ENCODE results near the gene UGT1A4. TPM values are rescaled to one million over a fixed set of nuclear protein-coding genes. Genes with fewer than 3 reads are reported as not detected.

UGT1A4 gene
- total RNA-seq (2022) (6.1 TPM in 2 replicates), Bru-seq, nascent RNA (percentile 95 among the genes with signal in this experiment), BruChase-seq, experiment 1, labeled RNA remaining after a 6-hour chase (percentile 92 among the genes with signal in this experiment), BruChase-seq, experiment 2, labeled RNA remaining after a 2-hour chase (percentile 87 among the genes with signal in this experiment)
- long read RNA-seq: 0 reads

GRCh38 chr2:233718552-233718951 is at the start of gene UGT1A4:
UGT1A4 (plus strand) TSS chr2:233718736; CDS start chr2:233718821, 85 bp downstream.
- H3K4me3 Mint-ChIP-seq (ENCODE audit: low read depth, unreplicated experiment): no peak within 1 kb of the TSS
- no peak for TF ChIP-seq CTCF (IDR thresholded peaks at IDR 0.05; ENCODE audit: unreplicated experiment)
- no peaks in the 10 kb centered on the region for H3K9me3 Mint-ChIP-seq (ENCODE audit: low read depth, unreplicated experiment)
- DNase-seq: no peak
- CTCF ChIA-PET: no interaction called here
- intact Hi-C loops (cut with micrococcal nuclease; ENCODE audit: unreplicated experiment): no loop called here
- H3K36me3 Mint-ChIP-seq (ENCODE audit: insufficient read depth, unreplicated experiment): peaks cover 39% of the 10 kb centered on the region
- peak within 1 kb of the TSS; percentile 15 for H3K27ac Mint-ChIP-seq (ENCODE audit: unreplicated experiment)
- H3K27me3 Mint-ChIP-seq (ENCODE audit: unreplicated experiment): no peaks in the 10 kb centered on the region
- no TSS peak for BruUV-seq (replicated peaks)
- peaks cover 16% of the 10 kb centered on the region for H3K4me1 Mint-ChIP-seq (ENCODE audit: low read depth, unreplicated experiment)

GRCh38 chr2:233671290-233672161 is 47.0 kb upstream of the UGT1A4 start, which contains the start of gene UGT1A9:
UGT1A9 (plus strand) TSS chr2:233671898; CDS start chr2:233671935, 37 bp downstream.
- intact Hi-C loops (cut with micrococcal nuclease; ENCODE audit: unreplicated experiment): no loop called here
- peaks cover 23% of the 10 kb centered on the region for H3K4me1 Mint-ChIP-seq (ENCODE audit: low read depth, unreplicated experiment)
- no peaks in the 10 kb centered on the region for H3K36me3 Mint-ChIP-seq (ENCODE audit: insufficient read depth, unreplicated experiment)
- H3K4me3 Mint-ChIP-seq (ENCODE audit: low read depth, unreplicated experiment): no peak within 1 kb of the TSS
- H3K27me3 Mint-ChIP-seq (ENCODE audit: unreplicated experiment): no peaks in the 10 kb centered on the region
- DNase-seq: no peak
- TF ChIP-seq CTCF (IDR thresholded peaks at IDR 0.05; ENCODE audit: unreplicated experiment): no peak
- no peak within 1 kb of the TSS for H3K27ac Mint-ChIP-seq (ENCODE audit: unreplicated experiment)
- no TSS peak for BruUV-seq (replicated peaks)
- CTCF ChIA-PET: no interaction called here
- H3K9me3 Mint-ChIP-seq (ENCODE audit: low read depth, unreplicated experiment): peaks cover 2% of the 10 kb centered on the region

- CTCF ChIA-PET: no interaction called here
- no TSS peak for BruUV-seq (replicated peaks)
- intact Hi-C loops (cut with micrococcal nuclease; ENCODE audit: unreplicated experiment): no loop called here
- peaks cover 3% of the 10 kb centered on the region for H3K9me3 Mint-ChIP-seq (ENCODE audit: low read depth, unreplicated experiment)
- no peak overlapping the region for H3K27ac Mint-ChIP-seq (ENCODE audit: unreplicated experiment)
- no peak for TF ChIP-seq CTCF (IDR thresholded peaks at IDR 0.05; ENCODE audit: unreplicated experiment)
- no peak for DNase-seq
- no peaks in the 10 kb centered on the region for H3K27me3 Mint-ChIP-seq (ENCODE audit: unreplicated experiment)
- no peaks in the 10 kb centered on the region for H3K36me3 Mint-ChIP-seq (ENCODE audit: insufficient read depth, unreplicated experiment)
- peaks cover 23% of the 10 kb centered on the region for H3K4me1 Mint-ChIP-seq (ENCODE audit: low read depth, unreplicated experiment)
- no peak overlapping the region for H3K4me3 Mint-ChIP-seq (ENCODE audit: low read depth, unreplicated experiment)
Observed at GRCh38 chr2:233672886-233673285, 45.6 kb upstream of the UGT1A4 start.

GRCh38 chr2:233673896-233674295 is 44.6 kb upstream of the UGT1A4 start:
- CTCF ChIA-PET: no interaction called here
- H3K4me1 Mint-ChIP-seq (ENCODE audit: low read depth, unreplicated experiment): peaks cover 16% of the 10 kb centered on the region
- DNase-seq: no peak
- no peak for TF ChIP-seq CTCF (IDR thresholded peaks at IDR 0.05; ENCODE audit: unreplicated experiment)
- intact Hi-C loops (cut with micrococcal nuclease; ENCODE audit: unreplicated experiment): no loop called here
- BruUV-seq (replicated peaks): no TSS peak
- H3K27me3 Mint-ChIP-seq (ENCODE audit: unreplicated experiment): no peaks in the 10 kb centered on the region
- H3K27ac Mint-ChIP-seq (ENCODE audit: unreplicated experiment): no peak overlapping the region
- H3K4me3 Mint-ChIP-seq (ENCODE audit: low read depth, unreplicated experiment): no peak overlapping the region
- peaks cover 3% of the 10 kb centered on the region for H3K9me3 Mint-ChIP-seq (ENCODE audit: low read depth, unreplicated experiment)
- no peaks in the 10 kb centered on the region for H3K36me3 Mint-ChIP-seq (ENCODE audit: insufficient read depth, unreplicated experiment)

All from Calu3 (cell line).